GM18517 (cell line): ENCODE data around the gene NCEH1.
"Not testable (repeated sequence)": the region's sequence is repeated elsewhere in the genome, so short reads cannot be mapped to it uniquely, and the experiment has no call there.

Experiments used
- ATAC-seq: cut with Tn5 transposase; IDR thresholded peaks from one replicate; pipeline ENCODE4 v1.9.1; 2021; ENCODE audit warnings: mild to moderate bottlenecking, moderate library complexity; ENCODE audit not compliant: unreplicated experiment

NCEH1 gene

GRCh38 chr3:172676196-172676922, 34.5 kb downstream of the NCEH1 start:
- no peak for ATAC-seq

GRCh38 chr3:172675441-172676193, 35.2 kb downstream of the NCEH1 start:
- no peak for ATAC-seq

GRCh38 chr3:172673210-172673679, 37.6 kb downstream of the NCEH1 start:
- ATAC-seq = peak; percentile 77

DNA sequence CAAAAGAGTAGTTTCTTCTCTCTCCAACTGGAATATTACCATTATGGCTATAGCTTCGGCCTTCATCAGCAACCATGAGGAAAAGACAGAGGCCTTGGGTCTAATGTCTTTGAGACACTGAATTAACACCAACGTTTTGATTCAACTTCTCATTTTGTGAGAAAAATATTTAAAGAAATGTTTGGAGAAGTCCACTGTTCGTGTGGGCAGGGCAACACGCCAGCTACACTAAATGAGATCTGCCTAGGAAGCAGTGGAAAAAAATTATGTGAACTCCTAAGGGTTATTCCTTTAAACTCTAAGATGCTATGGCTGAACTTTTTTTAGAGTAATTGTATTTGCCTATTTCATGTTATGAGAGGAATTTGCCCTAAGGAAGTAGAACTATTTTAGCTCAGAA, 41.8 kb downstream of the NCEH1 start:
- ATAC-seq = no peak

GRCh38 chr3:172666873-172667694, 43.8 kb downstream of the NCEH1 start:
- ATAC-seq = peak; percentile 97

DNA sequence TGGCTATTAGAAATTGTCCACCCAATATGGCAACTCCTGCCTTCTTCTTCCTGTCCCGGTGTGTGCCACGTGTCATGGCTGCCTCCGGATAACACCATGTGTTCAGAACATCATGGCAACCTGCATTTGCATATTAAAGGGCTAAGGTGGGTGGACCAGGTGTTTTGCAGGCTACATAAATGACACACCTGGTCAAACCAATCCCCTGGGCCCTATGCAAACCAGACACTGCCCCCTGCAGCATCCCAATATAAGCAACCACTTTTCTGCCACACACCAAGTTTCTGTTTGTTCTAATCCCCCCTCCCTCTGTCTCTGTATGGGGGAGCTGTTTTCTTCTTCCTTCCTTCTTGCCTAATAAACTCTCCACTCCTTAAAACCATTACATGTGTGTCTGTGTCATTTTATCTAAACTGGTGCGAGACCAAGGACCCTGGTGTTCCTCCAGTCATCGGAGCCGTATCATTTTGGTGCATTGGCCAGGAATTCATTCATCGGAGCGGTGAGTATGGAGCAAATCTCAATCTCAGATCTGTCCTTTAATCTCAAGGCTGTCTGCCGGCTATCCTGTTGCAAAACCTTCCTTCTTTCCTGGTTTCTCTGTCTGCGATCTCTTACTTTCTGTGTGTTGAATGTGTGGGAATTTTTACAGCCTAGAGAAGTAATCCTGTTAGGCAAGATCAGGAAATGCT, 44.5 kb downstream of the NCEH1 start:
- ATAC-seq = no peak

DNA sequence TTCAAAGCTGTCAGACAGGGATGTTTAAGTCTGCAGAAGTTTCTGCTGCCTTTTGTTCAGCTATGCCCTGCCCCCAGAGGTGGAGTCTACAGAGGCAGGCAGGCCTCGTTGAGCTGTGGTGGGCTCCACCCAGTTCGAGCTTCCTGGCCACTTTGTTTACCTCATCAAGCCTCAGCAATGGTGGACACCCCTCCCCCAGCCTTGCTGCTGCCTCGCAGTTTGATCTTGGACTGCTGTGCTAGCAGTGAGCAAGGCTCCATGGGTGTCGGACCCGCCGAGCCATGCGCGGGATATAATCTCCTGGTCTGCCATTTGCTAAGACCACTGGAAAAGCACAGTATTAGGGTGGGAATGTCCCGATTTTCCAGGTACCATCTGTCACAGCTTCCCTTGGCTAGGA, 45.4 kb downstream of the NCEH1 start:
- ATAC-seq = not testable (repeated sequence)

DNA sequence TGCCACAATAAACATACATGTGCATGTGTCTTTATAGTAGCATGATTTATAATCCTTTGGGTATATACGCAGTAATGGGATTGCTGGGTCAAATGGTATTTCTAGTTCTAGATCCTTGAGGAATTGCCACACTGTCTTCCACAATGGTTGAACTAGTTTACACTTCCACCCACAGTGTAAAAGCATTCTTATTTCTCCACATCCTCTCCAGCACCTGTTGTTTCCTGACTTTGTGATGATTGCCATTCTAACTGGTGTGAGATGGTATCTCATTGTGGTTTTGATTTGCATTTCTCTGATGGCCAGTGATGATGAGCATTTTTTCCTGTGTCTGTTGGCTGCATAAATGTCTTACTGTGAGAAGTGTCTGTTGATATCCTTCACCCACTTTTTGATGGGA, 50.4 kb downstream of the NCEH1 start:
- ATAC-seq = not testable (repeated sequence)

DNA sequence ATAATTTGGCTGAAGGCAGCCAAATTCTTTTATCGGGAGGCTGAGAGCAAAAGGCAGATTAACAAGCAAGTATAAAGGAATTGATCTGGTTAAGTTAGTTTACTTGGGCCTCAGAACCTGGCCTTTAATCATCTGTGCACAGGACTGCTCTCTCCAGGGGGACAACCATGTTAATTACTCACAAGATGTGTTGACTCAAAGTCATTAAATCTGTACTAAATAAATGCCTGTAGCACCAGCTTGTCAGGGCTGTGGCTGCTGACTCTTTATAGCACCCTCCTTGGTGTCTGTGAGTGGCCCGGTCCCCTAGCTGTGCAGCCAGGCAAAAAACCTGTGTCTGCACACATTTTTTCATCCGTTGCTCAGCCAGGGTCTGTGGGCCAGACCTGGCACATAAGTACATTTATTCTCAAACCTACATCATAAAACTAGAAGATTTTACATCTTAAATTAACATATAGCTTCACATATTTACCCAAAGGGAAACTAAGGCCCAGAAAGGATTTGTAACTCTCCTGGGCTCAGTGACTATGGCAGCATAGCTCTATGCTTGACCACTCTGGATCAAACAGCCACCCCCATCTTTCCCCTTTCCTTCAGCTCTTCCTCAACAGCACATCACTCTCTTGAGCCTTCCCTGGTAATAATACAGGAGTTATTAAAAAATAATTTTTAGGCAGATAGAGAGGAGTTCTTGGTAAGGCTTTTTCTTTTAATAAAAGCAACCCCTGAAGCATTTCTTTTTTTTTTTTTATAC, 51.4 kb downstream of the NCEH1 start:
- no peak for ATAC-seq

DNA sequence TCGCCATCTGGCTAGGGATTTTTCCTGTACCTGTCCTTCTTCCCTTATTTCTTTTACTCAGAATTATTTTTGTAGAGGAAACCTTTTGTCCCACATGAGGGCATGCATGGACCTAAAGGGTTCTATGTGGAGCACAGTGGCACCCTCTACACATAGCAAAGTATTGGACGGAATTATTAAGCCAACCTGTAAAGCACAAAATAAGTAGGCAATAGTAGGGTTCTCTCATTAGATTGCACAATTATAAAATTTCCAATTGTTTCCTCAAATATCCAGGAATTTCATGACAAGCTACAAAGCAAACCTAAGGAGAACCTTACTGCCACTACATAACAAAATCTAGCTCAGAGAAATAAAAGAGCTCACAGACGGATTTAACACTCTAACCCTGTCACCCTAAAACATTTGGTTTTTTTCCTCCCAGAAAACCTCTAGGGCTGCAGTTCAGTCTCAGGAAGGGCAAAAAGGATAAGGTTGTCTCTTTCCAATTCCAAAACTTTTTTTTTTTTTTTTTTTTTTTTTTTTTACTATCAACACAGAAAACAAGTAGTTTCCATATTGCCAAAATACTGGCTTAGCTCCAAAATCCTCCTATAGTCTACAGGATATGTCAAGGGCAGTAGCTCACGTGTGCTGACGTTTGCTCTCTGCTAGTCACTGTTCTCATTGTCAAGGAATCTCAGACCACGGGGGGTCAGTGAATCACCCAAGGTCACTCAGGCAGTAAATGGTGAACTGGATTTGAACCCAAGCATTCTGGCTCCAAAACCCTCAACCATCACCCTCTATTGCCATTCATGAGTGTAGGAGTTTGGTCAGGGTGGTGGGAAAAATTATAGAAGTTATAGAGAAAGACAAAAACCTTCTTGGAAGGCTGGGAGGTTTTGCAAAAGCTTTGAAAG, 52.3 kb downstream of the NCEH1 start:
- ATAC-seq = no peak

DNA sequence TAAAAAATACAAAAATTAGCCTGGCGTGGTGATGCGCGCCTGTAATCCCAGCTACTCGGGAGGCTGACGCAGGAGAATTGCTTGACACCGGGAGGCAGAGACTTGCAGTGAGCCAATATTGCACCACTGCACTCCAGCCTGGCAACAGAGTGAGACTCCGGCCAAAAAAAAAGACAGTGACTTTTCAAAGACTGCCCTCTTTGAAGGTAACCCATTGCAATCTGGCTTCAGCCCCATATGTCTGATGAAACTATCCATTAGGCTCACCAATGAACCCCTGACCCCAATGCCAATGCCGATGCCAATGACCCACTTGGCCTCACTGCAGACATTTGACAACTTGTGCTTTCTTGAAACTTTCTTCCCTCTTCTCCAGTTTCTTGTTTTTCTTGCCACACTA, 54.3 kb downstream of the NCEH1 start:
- ATAC-seq = no peak

- ATAC-seq = no peak
Observed at GRCh38 chr3:172655388-172655787, 55.5 kb downstream of the NCEH1 start.

DNA sequence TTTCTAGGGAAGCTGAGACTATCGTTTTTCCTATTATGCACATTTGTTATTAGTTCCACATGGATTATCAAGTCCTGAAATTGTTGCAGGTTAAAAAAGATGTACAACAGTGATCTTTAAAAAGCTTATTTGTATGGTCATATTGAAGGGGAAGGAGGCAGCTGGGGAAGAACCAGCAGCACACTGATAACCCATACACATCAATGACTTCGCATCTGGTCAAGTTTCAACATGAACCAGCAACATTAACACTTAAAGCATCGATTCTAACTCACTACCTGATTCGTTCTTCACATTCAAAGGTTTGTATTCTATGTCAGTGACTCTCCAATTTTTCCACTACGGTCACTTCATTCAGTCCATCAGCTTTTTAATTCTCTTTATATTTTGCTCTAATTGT, 56.4 kb downstream of the NCEH1 start:
- no peak for ATAC-seq

GRCh38 chr3:172653004-172653572, 57.8 kb downstream of the NCEH1 start:
- no peak for ATAC-seq

GRCh38 chr3:172651936-172652625, 58.8 kb downstream of the NCEH1 start:
- ATAC-seq = no peak

DNA sequence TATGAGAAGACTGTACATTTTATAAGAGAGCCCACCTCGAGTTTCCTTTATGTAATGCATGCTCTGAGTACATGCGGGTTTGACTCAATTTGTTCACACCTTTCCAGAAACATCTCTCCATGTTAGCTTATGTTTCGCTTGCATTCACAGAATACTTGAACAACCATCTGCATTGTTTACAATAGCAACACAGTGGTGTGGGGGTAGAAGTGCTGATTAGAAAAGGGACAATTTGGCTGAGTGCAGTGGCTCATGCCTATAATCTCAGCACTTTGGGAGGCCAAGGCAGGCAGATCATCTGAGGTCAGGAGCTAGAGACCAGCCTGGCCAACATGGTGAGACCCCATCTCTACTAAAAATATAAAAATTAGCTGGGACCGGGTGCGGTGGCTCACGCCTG, 60.9 kb downstream of the NCEH1 start:
- no peak for ATAC-seq

DNA sequence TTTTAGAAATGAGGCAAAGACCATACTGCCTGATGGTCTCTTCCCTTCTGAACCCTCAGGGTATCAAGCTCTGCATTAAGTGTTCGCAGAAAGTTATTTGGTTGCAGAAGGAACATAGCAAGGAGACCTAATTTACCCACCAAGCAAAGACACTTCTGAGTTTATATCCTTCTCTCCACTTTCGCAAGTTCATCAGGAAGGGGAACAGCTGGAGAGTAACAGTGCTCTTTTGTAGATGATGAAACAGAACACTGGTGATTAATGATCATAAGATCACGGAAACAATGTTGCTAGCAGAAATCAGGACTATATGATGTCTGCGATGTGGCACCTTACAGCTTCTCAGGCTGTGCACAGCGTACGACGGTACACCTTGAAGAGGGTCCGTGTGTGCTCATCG, 62.1 kb downstream of the NCEH1 start:
- no peak for ATAC-seq

DNA sequence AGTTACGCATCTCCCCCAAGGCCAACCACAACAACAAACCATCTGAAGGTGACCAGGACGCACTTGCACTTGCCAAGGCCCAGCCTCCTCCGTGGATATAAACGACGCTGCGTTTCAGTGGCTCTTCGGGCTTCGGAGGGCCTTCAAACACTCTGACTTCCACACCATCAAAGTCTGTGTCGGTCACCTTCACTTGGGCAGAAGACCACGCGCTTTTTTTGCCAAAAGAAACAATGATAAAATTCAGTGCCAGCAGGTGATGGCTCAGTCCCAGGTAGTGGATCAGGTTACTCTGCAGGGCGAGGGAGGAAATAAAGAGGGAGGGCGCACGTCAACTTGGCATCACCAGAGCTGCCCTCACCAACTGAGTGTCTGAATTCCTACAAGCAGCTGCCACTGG, 63.0 kb downstream of the NCEH1 start:
- no peak for ATAC-seq
